ENCODE results near the gene VENTX. TPM values are rescaled to one million over a fixed set of nuclear protein-coding genes. Genes with fewer than 3 reads are reported as not detected.

Gene VENTX
- polyA plus RNA-seq, 1 experiment: not detected

- TF ChIP-seq, protein P1, sequence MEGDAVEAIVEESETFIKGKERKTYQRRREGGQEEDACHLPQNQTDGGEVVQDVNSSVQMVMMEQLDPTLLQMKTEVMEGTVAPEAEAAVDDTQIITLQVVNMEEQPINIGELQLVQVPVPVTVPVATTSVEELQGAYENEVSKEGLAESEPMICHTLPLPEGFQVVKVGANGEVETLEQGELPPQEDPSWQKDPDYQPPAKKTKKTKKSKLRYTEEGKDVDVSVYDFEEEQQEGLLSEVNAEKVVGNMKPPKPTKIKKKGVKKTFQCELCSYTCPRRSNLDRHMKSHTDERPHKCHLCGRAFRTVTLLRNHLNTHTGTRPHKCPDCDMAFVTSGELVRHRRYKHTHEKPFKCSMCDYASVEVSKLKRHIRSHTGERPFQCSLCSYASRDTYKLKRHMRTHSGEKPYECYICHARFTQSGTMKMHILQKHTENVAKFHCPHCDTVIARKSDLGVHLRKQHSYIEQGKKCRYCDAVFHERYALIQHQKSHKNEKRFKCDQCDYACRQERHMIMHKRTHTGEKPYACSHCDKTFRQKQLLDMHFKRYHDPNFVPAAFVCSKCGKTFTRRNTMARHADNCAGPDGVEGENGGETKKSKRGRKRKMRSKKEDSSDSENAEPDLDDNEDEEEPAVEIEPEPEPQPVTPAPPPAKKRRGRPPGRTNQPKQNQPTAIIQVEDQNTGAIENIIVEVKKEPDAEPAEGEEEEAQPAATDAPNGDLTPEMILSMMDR (IDR thresholded peaks at IDR 0.05; ENCODE audit: insufficient read depth, low read depth, low read length): no peak
- CTCF ChIA-PET: no interaction called here
Measured at GRCh38 chr10:133273534-133274143, 36.0 kb downstream of the VENTX start.

GRCh38 chr10:133274751-133275683 lies 37.4 kb downstream of the VENTX start:
- POLR2A ChIA-PET: no interaction called here
- TF ChIP-seq, protein P1 (IDR thresholded peaks at IDR 0.05; ENCODE audit: insufficient read depth, low read depth, low read length): no peak
- CTCF ChIA-PET: no interaction called here
- no peak overlapping the region for H3K4me3 ChIP-seq (ENCODE audit: low read depth, low read length)
- no peaks in the 10 kb centered on the region for H3K27me3 ChIP-seq (ENCODE audit: control insufficient read depth, insufficient read depth, low read length)
- peaks cover 7% of the 10 kb centered on the region for H3K36me3 ChIP-seq (ENCODE audit: control insufficient read depth, insufficient read depth, low read length)
- DNase-seq (ENCODE audit: low read depth): no peak

More at GRCh38 chr10:133273534-133274143, 36.0 kb downstream of the VENTX start:
- no peaks in the 10 kb centered on the region; the same call in 1 of the 2 replicates for H3K36me3 ChIP-seq (ENCODE audit: control insufficient read depth, insufficient read depth, low read length)
- POLR2A ChIA-PET: no interaction called here
- DNase-seq (ENCODE audit: low read depth): no peak
- no peaks in the 10 kb centered on the region for H3K27me3 ChIP-seq (ENCODE audit: control insufficient read depth, insufficient read depth, low read length)
- no peak overlapping the region for H3K4me3 ChIP-seq (ENCODE audit: low read depth, low read length)

DNA sequence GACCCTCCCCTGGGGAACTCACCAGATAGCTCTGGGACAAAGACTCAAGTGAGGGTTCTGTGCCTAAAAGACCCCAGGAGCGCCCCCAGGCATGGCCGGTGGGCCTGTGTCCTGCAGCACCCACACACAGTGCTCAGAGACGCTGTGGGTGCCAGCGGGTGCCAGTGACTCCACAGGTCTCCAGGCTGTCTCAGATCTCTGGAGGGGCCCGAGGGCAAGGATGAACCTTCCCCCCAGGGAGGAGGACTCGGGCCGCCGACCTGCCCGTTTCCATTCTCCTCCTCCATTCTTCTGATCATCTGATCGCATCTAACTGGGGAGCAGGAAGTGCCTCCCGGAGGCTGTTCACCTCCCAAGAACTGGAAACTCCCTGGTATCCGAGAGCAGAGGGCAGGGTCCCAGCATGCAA lies 38.0 kb downstream of the VENTX start:
- ChIA-PET POLR2A (no interaction called here), CTCF (interaction anchor here (1.1 kb wide), 1 partner anchor 54 kb away, joined by 3 read pairs; no protein-coding TSS in a partner anchor)
- Histone ChIP-seq H3K36me3 (ENCODE audit: control insufficient read depth, insufficient read depth, low read length) (peaks cover 11% of the 10 kb centered on the region), H3K27me3 (ENCODE audit: control insufficient read depth, insufficient read depth, low read length) (no peaks in the 10 kb centered on the region), H3K4me3 (ENCODE audit: low read depth, low read length) (no peak overlapping the region)
- DNase-seq (ENCODE audit: low read depth): no peak
- TF ChIP-seq, protein P1 (IDR thresholded peaks at IDR 0.05; ENCODE audit: insufficient read depth, low read depth, low read length): no peak

DNA sequence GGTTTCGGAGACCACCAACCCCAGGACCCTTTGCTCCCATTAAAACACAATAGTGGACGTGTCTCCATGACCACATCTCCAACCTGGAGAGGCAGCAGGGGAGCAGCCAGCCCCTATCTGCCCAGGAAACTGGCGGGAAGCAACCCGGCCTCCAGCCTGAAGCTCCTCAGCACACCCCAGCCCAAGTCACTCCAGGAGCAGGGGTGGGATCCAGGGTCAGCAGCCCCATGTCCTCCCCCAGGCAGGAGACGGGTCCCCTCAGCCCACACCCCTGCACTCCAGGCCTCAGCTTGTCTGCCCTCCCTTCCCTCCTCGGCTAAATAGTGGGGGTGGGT lies 38.4 kb downstream of the VENTX start:
- no peak for DNase-seq (ENCODE audit: low read depth)
- CTCF ChIA-PET: interaction anchor here (1.1 kb wide), 1 partner anchor 53 kb away, joined by 3 read pairs; no protein-coding TSS in a partner anchor
- peaks cover 12% of the 10 kb centered on the region for H3K36me3 ChIP-seq (ENCODE audit: control insufficient read depth, insufficient read depth, low read length)
- TF ChIP-seq, protein P1 (IDR thresholded peaks at IDR 0.05; ENCODE audit: insufficient read depth, low read depth, low read length): no peak
- no peak overlapping the region for H3K4me3 ChIP-seq (ENCODE audit: low read depth, low read length)
- POLR2A ChIA-PET: no interaction called here
- no peaks in the 10 kb centered on the region for H3K27me3 ChIP-seq (ENCODE audit: control insufficient read depth, insufficient read depth, low read length)

- TF ChIP-seq, protein P1 (IDR thresholded peaks at IDR 0.05; ENCODE audit: insufficient read depth, low read depth, low read length): no peak
- ChIA-PET POLR2A (no interaction called here), CTCF (interaction anchor here (1.1 kb wide), 1 partner anchor 53 kb away, joined by 3 read pairs; no protein-coding TSS in a partner anchor)
- Histone ChIP-seq H3K36me3 (ENCODE audit: control insufficient read depth, insufficient read depth, low read length) (peaks cover 16% of the 10 kb centered on the region), H3K4me3 (ENCODE audit: low read depth, low read length) (no peak within 1 kb of the TSS), H3K27me3 (ENCODE audit: control insufficient read depth, insufficient read depth, low read length) (no peaks in the 10 kb centered on the region)
- DNase-seq (ENCODE audit: low read depth): no peak
Measured at GRCh38 chr10:133276435-133277201, 39.0 kb downstream of the VENTX start, which contains the start of gene ADAM8. TSS of gene ADAM8 (minus strand) at chr10:133276868. CDS start at chr10:133276817, 51 bp downstream.
